NT2/D1 (cell line): ENCODE measurements around the gene FLYWCH1.

Experiments
- YY1 ChIP-seq: IDR thresholded peaks from 2 replicates; pipeline ENCODE4 v1.6.1; 2011; ENCODE audit not compliant: insufficient read length, insufficient read depth
- ZNF274 ChIP-seq: IDR thresholded peaks from 2 replicates; pipeline ENCODE4 v1.6.1; 2011; ENCODE audit warnings: mild to moderate bottlenecking, low read depth, low read length

DNA sequence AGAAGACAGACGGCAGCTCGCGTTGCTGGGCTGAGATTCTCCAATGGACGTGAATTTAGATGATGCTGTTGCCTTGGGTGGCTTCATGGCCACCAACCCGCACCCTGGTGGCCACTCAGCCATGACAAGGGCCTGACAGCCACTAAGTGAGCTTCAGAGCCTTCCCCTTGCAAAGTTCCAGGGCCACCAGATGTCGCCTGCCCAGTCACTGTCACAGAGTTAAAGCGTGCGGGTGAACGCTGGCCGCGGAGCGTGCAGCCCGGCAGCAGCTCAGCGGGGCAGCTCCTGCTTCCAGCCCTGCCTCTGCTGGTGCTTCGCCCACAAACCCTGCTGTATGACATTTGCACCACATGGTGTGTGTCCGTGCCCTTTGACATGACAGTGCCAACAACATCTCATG, 39.0 kb downstream of the FLYWCH1 start:
- TF ChIP-seq YY1 (no peak), ZNF274 (no peak)
